DND-41 (cell line): Measurements from ENCODE around the gene INF2.

Experiments
- CTCF ChIP-seq: IDR thresholded peaks from 2 replicates; pipeline ENCODE4 v1.5.1; 2012; ENCODE audit warnings: borderline replicate concordance, low read length, moderate library complexity, mild to moderate bottlenecking; ENCODE audit not compliant: poor library complexity, severe bottlenecking; ENCODE audit errors: extremely low read depth
- EZH2 ChIP-seq: IDR thresholded peaks from 3 replicates; pipeline ENCODE4 v1.6.1; 2012; ENCODE audit warnings: borderline replicate concordance, low read depth, mild to moderate bottlenecking, moderate library complexity, low read length, inconsistent platforms; ENCODE audit not compliant: severe bottlenecking

- TF ChIP-seq CTCF, result no peak
- no peak for TF ChIP-seq EZH2
These were observed 78.2 kb downstream of the INF2 start for GRCh38 chr14:104767634-104767918.
